C4-2B (cell line): ENCODE results near the gene CNPY3.

Experiments used
- ZFX ChIP-seq: fragments of 450-650 bp; IDR thresholded peaks from 2 replicates; pipeline ENCODE4 v1.6.1; 2017
- TF ChIP-seq, protein P1 (sequence below): fragments of 450-650 bp; conservative IDR thresholded peaks from 2 replicates; pipeline ENCODE4 v1.5.1; 2017; ENCODE audit warnings: mild to moderate bottlenecking

GRCh38 chr6:42940493-42941045 is 11.3 kb downstream of the CNPY3 start:
- TF ChIP-seq, protein P1, sequence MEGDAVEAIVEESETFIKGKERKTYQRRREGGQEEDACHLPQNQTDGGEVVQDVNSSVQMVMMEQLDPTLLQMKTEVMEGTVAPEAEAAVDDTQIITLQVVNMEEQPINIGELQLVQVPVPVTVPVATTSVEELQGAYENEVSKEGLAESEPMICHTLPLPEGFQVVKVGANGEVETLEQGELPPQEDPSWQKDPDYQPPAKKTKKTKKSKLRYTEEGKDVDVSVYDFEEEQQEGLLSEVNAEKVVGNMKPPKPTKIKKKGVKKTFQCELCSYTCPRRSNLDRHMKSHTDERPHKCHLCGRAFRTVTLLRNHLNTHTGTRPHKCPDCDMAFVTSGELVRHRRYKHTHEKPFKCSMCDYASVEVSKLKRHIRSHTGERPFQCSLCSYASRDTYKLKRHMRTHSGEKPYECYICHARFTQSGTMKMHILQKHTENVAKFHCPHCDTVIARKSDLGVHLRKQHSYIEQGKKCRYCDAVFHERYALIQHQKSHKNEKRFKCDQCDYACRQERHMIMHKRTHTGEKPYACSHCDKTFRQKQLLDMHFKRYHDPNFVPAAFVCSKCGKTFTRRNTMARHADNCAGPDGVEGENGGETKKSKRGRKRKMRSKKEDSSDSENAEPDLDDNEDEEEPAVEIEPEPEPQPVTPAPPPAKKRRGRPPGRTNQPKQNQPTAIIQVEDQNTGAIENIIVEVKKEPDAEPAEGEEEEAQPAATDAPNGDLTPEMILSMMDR, result no peak
- TF ChIP-seq ZFX, result no peak
